Right hindlimb (tissue), 1 donor: ENCODE results near the gene APEX2.
"Not testable (repeated sequence)": the region's sequence is repeated elsewhere in the genome, so short reads cannot be mapped to it uniquely, and the experiment has no call there.

Experiments
- DNase-seq: peaks from one replicate; pipeline ENCODE4 v3.0.0-alpha.2; 2018

Gene APEX2, protein sequence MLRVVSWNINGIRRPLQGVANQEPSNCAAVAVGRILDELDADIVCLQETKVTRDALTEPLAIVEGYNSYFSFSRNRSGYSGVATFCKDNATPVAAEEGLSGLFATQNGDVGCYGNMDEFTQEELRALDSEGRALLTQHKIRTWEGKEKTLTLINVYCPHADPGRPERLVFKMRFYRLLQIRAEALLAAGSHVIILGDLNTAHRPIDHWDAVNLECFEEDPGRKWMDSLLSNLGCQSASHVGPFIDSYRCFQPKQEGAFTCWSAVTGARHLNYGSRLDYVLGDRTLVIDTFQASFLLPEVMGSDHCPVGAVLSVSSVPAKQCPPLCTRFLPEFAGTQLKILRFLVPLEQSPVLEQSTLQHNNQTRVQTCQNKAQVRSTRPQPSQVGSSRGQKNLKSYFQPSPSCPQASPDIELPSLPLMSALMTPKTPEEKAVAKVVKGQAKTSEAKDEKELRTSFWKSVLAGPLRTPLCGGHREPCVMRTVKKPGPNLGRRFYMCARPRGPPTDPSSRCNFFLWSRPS

GRCh38 chrX:54999717-55000598, at the start of gene APEX2:
Gene APEX2 (plus strand): TSS chrX:55000363. CDS start chrX:55000423, 60 bp downstream.
- peak; percentile 94 for DNase-seq

DNA sequence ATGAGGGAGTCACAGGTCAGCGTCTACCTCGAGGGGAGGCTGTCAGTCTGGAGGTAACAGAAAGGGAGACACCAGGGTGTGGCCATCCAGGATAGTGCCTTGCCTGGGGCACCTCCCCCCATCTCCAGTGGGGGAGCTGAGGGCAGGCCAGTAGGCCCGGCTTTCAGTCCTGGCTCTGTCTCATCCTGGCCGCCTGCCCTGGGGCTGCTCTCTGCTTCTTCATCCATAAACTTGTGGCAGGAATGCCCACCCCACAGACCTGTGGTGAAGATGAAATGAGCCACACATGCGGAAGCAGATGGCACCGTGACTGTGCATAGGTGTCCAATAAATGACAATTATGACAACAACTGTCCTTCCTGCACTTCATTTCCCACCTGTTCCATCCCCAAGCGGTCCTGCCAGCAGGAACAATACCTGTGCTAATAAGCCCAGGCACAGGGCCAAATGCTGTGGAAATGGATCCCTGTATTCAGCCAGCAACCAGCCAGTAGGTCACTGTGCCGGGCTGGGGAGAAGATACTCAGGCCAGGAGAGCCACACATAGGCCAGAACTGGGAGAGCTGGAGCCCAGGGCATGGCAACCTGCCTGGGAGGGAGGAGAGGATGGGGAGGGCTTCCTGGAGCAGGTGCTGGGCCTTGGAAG, 49.3 kb upstream of the APEX2 start:
- no peak for DNase-seq

- DNase-seq = no peak
Observed at GRCh38 chrX:54961750-54962149, 38.4 kb upstream of the APEX2 start.

DNA sequence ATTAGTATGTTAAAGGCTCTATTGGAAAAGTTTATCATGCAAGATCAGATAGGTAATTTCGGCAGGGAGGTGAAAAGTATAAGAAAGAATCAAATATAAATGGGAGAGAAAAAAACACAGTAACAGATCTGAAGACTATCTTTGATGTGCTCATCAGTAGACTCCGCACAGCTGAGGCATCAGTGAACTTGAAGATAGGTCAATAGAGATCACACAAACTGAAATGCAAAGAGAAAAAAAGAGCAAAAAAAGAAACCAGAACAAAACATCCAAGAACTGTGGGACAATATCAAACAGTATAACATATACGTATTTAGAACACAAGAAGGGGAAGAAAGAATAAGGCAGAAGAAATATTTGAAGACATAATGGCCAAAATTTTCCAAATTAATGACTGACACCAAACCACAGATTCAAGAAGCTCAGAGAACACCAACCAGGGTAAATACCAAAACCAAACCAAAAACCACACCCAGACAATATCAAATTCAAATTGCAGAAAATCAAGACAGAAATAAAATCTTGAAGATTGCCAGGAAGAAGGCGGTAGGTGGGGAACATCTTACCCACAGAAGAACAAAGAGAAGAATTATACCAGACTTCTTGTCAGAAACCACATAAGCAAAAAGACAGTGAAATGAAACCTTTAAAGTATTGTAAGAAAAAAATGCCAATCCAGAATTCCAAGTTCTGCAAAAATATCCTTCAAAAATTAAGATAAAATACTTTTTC, 35.2 kb upstream of the APEX2 start:
- no peak for DNase-seq

- no peak for DNase-seq
Observed at GRCh38 chrX:54977387-54977786, 22.8 kb upstream of the APEX2 start.

DNA sequence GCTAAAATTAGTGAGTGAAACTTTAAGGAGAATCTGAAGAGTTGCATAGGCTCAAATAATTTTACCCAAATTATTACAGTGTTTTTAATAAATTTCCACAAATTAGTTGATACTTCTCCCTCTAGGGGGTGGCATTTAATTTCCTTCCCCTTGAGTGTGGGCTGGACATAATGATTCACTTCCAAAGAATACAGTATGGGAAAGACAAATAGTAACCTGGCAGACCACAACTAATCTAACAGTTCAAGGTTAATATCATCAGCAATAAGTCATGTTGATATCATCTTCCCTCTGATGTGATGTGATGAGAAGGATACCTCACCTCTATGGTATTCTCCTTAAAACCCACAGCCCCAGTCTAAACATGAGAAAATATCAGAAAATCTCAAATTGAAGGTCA, 21.7 kb upstream of the APEX2 start:
- no peak for DNase-seq

- no peak for DNase-seq
Observed at GRCh38 chrX:54979432-54979831, 20.7 kb upstream of the APEX2 start.

DNA sequence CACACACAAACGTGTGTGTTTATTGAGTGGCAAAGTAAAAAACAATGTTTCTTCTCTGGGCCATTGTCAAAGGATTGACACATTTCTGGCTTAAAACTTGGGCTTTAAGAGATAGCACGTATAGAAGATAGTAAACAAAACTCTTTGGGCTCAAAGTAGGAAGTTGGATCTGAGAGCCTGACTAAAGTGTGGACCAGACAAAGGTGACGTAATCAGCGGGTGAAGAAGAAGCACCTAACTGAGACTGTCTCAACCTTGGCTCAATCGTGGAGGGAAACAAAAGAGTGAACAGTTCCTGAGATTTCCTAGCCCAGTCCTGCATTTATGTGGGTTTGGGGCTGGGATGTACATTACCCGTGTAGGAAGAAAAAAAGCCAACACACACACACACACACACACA, 19.8 kb upstream of the APEX2 start:
- DNase-seq = no peak

- not testable (repeated sequence) for DNase-seq
Observed at GRCh38 chrX:54983306-54983705, 16.9 kb upstream of the APEX2 start.

DNA sequence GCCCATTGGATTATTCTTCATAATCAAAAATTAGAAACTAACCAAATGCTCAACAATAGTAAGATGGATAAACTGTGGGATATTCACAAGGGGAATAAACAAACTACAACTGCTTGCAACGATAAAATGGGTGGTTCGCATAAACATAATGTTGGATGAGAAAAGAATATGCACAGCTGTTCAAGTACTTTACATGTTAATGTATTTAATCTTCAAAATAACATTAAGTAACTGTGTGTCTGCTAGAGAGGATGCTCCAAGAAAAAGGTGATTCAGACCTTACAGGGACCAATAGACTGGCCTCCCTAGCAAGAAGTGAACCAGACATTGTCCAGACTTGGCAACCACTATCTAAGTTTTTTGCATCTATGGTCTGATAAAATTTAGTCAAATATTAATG, 8.5 kb upstream of the APEX2 start:
- no peak for DNase-seq

- no peak for DNase-seq
Observed at GRCh38 chrX:54992911-54993622, 7.1 kb upstream of the APEX2 start.

DNA sequence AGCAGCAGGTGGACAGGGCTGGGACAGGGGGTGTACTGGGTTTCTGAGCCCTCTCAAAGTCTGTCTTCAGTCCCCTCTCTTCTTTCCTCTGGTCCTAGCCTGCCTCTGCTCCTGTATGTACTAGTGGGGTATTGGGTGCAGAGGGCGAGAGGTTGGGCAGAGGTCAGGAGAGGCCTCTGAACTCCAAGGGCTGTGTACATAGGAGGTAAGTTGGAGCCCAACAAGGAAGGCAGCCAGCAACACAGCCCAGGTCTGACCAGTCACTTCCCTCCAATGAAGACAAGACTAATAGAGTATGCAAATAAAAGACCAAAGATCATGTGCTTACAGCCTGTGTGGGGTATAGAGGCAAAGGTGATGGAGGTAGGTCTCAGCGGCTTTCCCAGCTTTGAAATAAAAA, 6.1 kb upstream of the APEX2 start, which contains the start of gene PFKFB1:
TSS of gene PFKFB1 (minus strand) at position 90 of the 400 bp plus-strand sequence. CDS start 181 bp downstream, outside the sequence.
- DNase-seq = no peak

GRCh38 chrX:54994668-54995351, 5.4 kb upstream of the APEX2 start:
- no peak for DNase-seq

- no peak for DNase-seq
Observed at GRCh38 chrX:54995621-54996020, 4.5 kb upstream of the APEX2 start.

- no peak for DNase-seq
Observed at GRCh38 chrX:55004231-55004630, 4.1 kb downstream of the APEX2 start.

- no peak for DNase-seq
Observed at GRCh38 chrX:55005256-55005655, 5.1 kb downstream of the APEX2 start.

DNA sequence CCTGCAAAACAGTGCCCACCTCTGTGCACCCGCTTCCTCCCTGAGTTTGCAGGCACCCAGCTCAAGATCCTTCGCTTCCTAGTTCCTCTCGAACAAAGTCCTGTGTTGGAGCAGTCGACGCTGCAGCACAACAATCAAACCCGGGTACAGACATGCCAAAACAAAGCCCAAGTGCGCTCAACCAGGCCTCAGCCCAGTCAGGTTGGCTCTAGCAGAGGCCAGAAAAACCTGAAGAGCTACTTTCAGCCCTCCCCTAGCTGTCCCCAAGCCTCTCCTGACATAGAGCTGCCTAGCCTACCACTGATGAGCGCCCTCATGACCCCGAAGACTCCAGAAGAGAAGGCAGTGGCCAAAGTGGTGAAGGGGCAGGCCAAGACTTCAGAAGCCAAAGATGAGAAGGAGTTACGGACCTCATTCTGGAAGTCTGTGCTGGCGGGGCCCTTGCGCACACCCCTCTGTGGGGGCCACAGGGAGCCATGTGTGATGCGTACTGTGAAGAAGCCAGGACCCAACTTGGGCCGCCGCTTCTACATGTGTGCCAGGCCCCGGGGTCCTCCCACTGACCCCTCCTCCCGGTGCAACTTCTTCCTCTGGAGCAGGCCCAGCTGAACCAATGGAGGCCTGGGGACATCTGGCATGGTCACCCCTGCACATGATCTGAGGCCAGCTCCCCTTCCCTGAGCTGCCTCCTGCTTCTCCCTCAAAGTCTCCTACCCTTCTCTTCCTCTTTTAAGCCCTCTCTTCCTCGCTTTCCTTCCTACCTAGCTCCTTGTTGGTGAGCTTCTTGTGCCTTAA, 6.9 kb downstream of the APEX2 start:
- no peak for DNase-seq

GRCh38 chrX:55007656-55008055, 7.5 kb downstream of the APEX2 start:
- DNase-seq = no peak

DNA sequence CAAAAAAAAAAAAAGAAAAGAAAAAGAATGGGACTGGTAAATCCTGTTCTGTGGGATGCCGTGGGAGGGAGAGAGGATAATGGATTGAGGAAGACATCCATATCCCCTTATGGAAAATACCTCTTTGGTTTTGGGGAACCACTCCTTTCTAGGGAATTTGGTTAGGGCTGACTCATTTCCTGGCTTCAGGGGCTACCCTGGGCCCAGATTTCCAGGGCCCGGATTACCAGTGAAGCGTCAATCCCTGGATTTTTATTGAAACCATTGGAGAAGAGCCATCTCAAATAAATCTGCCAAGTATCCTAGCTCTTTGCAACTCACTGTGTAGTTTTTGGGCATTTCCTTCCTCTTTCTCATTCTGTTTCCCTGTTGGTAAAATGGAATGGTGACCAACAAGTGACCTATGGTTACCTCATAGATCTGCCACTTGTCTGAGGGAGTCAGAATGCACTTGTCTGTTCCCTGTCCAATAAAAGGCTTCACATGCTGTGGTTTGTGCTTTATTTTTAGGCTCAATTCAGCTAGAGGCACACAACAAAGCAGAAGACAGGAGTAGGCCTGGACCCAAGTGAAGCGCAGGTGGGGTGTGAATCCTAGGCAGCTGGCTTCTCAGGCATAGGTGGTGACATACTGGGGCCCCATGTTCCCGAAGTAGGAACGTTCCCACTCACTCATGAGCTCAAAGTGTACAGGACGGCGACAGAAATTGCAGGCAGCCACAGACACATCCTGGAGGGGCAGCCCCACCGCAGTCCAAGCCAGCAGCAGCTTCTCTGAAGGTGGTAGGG, 8.6 kb downstream of the APEX2 start:
- DNase-seq = no peak
